Measurements from ENCODE around the gene SOX10. TPM values are rescaled to one million over a fixed set of nuclear protein-coding genes. Genes with fewer than 3 reads are reported as not detected.

The SOX10 gene
- total RNA-seq, 1 experiment from 2014 or later: 2.7 TPM

DNA sequence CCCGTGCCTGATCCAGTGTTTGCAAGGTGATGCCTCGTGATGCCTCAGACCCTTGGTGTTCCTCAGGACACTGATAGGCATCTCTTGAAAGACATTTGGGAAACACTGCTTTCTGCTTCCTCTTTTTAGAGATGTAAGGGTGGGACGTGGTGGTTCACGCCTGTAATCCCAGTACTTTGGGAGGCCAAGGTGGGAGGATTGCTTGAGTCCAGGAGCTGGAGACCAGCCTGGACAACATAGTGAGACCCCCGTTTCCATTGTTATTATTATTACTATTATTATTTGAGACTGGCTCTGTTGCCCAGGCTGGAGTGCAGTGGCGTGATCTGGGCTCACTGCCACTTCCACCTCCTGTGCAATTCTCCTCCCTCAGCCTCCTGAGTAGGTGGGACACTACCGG is 6.5 kb upstream of the SOX10 start (continued):
- TF ChIP-seq, protein P1, sequence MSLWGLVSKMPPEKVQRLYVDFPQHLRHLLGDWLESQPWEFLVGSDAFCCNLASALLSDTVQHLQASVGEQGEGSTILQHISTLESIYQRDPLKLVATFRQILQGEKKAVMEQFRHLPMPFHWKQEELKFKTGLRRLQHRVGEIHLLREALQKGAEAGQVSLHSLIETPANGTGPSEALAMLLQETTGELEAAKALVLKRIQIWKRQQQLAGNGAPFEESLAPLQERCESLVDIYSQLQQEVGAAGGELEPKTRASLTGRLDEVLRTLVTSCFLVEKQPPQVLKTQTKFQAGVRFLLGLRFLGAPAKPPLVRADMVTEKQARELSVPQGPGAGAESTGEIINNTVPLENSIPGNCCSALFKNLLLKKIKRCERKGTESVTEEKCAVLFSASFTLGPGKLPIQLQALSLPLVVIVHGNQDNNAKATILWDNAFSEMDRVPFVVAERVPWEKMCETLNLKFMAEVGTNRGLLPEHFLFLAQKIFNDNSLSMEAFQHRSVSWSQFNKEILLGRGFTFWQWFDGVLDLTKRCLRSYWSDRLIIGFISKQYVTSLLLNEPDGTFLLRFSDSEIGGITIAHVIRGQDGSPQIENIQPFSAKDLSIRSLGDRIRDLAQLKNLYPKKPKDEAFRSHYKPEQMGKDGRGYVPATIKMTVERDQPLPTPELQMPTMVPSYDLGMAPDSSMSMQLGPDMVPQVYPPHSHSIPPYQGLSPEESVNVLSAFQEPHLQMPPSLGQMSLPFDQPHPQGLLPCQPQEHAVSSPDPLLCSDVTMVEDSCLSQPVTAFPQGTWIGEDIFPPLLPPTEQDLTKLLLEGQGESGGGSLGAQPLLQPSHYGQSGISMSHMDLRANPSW (CRISPR knock-in tag; conservative IDR thresholded peaks at IDR 0.05; ENCODE audit: low read depth): no peak
- no peak for TF ChIP-seq NFATC4 (CRISPR knock-in tag; IDR thresholded peaks at IDR 0.05)
- TF ChIP-seq SMAD4 (CRISPR knock-in tag; IDR thresholded peaks at IDR 0.05): no peak

GRCh38 chr22:37990301-37990700 is 5.9 kb upstream of the SOX10 start:
- H3K4me3 Mint-ChIP-seq: no peak overlapping the region
- H3K27ac Mint-ChIP-seq: no peak overlapping the region
- no peaks in the 10 kb centered on the region for H3K9me3 Mint-ChIP-seq
- ChIA-PET POLR2A (no interaction called here), CTCF (interaction anchor here (0.8 to 1.5 kb wide), 3 partner anchors 10 to 62 kb away, joined by 3 read pairs; no protein-coding TSS in a partner anchor)
- H3K27me3 Mint-ChIP-seq (ENCODE audit: low read depth): peaks cover 3% of the 10 kb centered on the region; the same call in 1 of the 2 replicates
- H3K36me3 Mint-ChIP-seq: no peaks in the 10 kb centered on the region
- no peak for TF ChIP-seq MXD4 (CRISPR knock-in tag; IDR thresholded peaks at IDR 0.05; ENCODE audit: borderline replicate concordance)
- no peak for TF ChIP-seq JAZF1 (CRISPR knock-in tag; IDR thresholded peaks at IDR 0.05)
- no peak for TF ChIP-seq ZNF416 (CRISPR knock-in tag; IDR thresholded peaks at IDR 0.05)
- TF ChIP-seq USF2 (CRISPR knock-in tag; IDR thresholded peaks at IDR 0.05): no peak
- TF ChIP-seq, protein P2, sequence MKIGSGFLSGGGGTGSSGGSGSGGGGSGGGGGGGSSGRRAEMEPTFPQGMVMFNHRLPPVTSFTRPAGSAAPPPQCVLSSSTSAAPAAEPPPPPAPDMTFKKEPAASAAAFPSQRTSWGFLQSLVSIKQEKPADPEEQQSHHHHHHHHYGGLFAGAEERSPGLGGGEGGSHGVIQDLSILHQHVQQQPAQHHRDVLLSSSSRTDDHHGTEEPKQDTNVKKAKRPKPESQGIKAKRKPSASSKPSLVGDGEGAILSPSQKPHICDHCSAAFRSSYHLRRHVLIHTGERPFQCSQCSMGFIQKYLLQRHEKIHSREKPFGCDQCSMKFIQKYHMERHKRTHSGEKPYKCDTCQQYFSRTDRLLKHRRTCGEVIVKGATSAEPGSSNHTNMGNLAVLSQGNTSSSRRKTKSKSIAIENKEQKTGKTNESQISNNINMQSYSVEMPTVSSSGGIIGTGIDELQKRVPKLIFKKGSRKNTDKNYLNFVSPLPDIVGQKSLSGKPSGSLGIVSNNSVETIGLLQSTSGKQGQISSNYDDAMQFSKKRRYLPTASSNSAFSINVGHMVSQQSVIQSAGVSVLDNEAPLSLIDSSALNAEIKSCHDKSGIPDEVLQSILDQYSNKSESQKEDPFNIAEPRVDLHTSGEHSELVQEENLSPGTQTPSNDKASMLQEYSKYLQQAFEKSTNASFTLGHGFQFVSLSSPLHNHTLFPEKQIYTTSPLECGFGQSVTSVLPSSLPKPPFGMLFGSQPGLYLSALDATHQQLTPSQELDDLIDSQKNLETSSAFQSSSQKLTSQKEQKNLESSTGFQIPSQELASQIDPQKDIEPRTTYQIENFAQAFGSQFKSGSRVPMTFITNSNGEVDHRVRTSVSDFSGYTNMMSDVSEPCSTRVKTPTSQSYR (CRISPR knock-in tag; IDR thresholded peaks at IDR 0.05): no peak
- no peak for TF ChIP-seq SMAD4 (CRISPR knock-in tag; IDR thresholded peaks at IDR 0.05)
- TF ChIP-seq NFYB (CRISPR knock-in tag; conservative IDR thresholded peaks at IDR 0.05; ENCODE audit: low read depth): no peak
- TF ChIP-seq SMAD3 (CRISPR knock-in tag; IDR thresholded peaks at IDR 0.05; ENCODE audit: borderline replicate concordance): no peak
- no peak for TF ChIP-seq ZBTB21 (CRISPR knock-in tag; IDR thresholded peaks at IDR 0.05; ENCODE audit: borderline replicate concordance)
- TF ChIP-seq ZNF423 (CRISPR knock-in tag; IDR thresholded peaks at IDR 0.05): no peak
- TF ChIP-seq ZNF138 (CRISPR knock-in tag; conservative IDR thresholded peaks at IDR 0.05): no peak
- TF ChIP-seq NR1H2 (CRISPR knock-in tag; IDR thresholded peaks at IDR 0.05): no peak
- ATAC-seq (no peak), DNase-seq (ENCODE audit: low spot score) (no peak)
- peaks cover 4% of the 10 kb centered on the region for H3K4me1 Mint-ChIP-seq

- TF ChIP-seq HMGA2 (CRISPR knock-in tag; IDR thresholded peaks at IDR 0.05): no peak
- no peak for TF ChIP-seq MXD4 (CRISPR knock-in tag; IDR thresholded peaks at IDR 0.05; ENCODE audit: borderline replicate concordance)
- TF ChIP-seq ZBTB21 (CRISPR knock-in tag; IDR thresholded peaks at IDR 0.05; ENCODE audit: borderline replicate concordance): no peak
- no peaks in the 10 kb centered on the region for H3K9me3 Mint-ChIP-seq
- POLR2A ChIA-PET: no interaction called here
- ATAC-seq: no peak
- peaks cover 3% of the 10 kb centered on the region; the same call in 1 of the 2 replicates for H3K27me3 Mint-ChIP-seq (ENCODE audit: low read depth)
- H3K27ac Mint-ChIP-seq: no peak overlapping the region
- CTCF ChIA-PET: interaction anchor here (1.5 kb wide), 1 partner anchor 9 kb away, joined by 3 read pairs; no protein-coding TSS in a partner anchor
- DNase-seq (ENCODE audit: low spot score): no peak
- no peak overlapping the region for H3K4me3 Mint-ChIP-seq
- H3K4me1 Mint-ChIP-seq: peaks cover 11% of the 10 kb centered on the region
- H3K36me3 Mint-ChIP-seq: no peaks in the 10 kb centered on the region
Observed at GRCh38 chr22:37989146-37990045, 5.0 kb upstream of the SOX10 start.

All from WTC11 (cell line).